Measurements from ENCODE around the gene ROR2. TPM values are rescaled to one million over a fixed set of nuclear protein-coding genes. Genes with fewer than 3 reads are reported as not detected.

ROR2 gene
- total RNA-seq, 1 donor from 2014 or later = 3.8 TPM

- intact Hi-C loops (cut with DNase I) = no loop called here
- Histone ChIP-seq H3K4me1 (no peaks in the 10 kb centered on the region), H3K27me3 (ENCODE audit: low read depth) (no peaks in the 10 kb centered on the region), H3K4me3 (no peak overlapping the region), H3K27ac (no peak overlapping the region), H3K36me3 (no peaks in the 10 kb centered on the region), H3K9me3 (no peaks in the 10 kb centered on the region)
- DNase-seq (no peak), ATAC-seq (no peak)
- TF ChIP-seq CTCF (IDR thresholded peaks at IDR 0.05) = no peak
These were observed 159.1 kb downstream of the ROR2 start for GRCh38 chr9:91790917-91791316.

GRCh38 chr9:91789941-91790340 is 160.1 kb downstream of the ROR2 start:
- no peak for ATAC-seq
- no peak for DNase-seq
- no peak overlapping the region for H3K27ac ChIP-seq

GRCh38 chr9:91787931-91788330 is 162.1 kb downstream of the ROR2 start:
- ATAC-seq (no peak), DNase-seq (no peak)
- Histone ChIP-seq H3K27me3 (ENCODE audit: low read depth) (no peaks in the 10 kb centered on the region), H3K36me3 (no peaks in the 10 kb centered on the region), H3K4me3 (no peak overlapping the region), H3K4me1 (no peaks in the 10 kb centered on the region), H3K9me3 (no peaks in the 10 kb centered on the region), H3K27ac (no peak overlapping the region)
- no peak for TF ChIP-seq CTCF (IDR thresholded peaks at IDR 0.05)
- intact Hi-C loops (cut with DNase I) = no loop called here

More at GRCh38 chr9:91789941-91790340, 160.1 kb downstream of the ROR2 start:
- Histone ChIP-seq H3K36me3 (no peaks in the 10 kb centered on the region), H3K27me3 (ENCODE audit: low read depth) (no peaks in the 10 kb centered on the region), H3K9me3 (no peaks in the 10 kb centered on the region), H3K4me1 (no peaks in the 10 kb centered on the region), H3K4me3 (no peak overlapping the region)
- TF ChIP-seq CTCF (IDR thresholded peaks at IDR 0.05) = no peak
- intact Hi-C loops (cut with DNase I) = no loop called here

- no peaks in the 10 kb centered on the region for H3K27me3 ChIP-seq (ENCODE audit: low read depth)
- ATAC-seq (no peak), DNase-seq (no peak)
- no peak for TF ChIP-seq CTCF (IDR thresholded peaks at IDR 0.05)
- no peaks in the 10 kb centered on the region for H3K4me1 ChIP-seq
- no peaks in the 10 kb centered on the region for H3K9me3 ChIP-seq
- intact Hi-C loops (cut with DNase I) = no loop called here
- no peak overlapping the region for H3K4me3 ChIP-seq
- no peaks in the 10 kb centered on the region for H3K36me3 ChIP-seq
- no peak overlapping the region for H3K27ac ChIP-seq
These were observed 163.7 kb downstream of the ROR2 start for GRCh38 chr9:91786132-91786896.

- intact Hi-C loops (cut with DNase I) = no loop called here
- Histone ChIP-seq H3K36me3 (no peaks in the 10 kb centered on the region), H3K9me3 (no peaks in the 10 kb centered on the region), H3K4me1 (no peaks in the 10 kb centered on the region), H3K4me3 (no peak overlapping the region), H3K27ac (no peak overlapping the region), H3K27me3 (ENCODE audit: low read depth) (no peaks in the 10 kb centered on the region)
- no peak for ATAC-seq
- DNase-seq = no peak
- TF ChIP-seq CTCF (IDR thresholded peaks at IDR 0.05) = no peak
These were observed 164.6 kb downstream of the ROR2 start for GRCh38 chr9:91785447-91785842.

All from lower lobe of right lung (tissue), 2 donors.